Loucy (cell line): ENCODE results near the gene FAM181A.

ENCODE experiments used
- H2AFZ ChIP-seq: fragments of 200-600 bp; sonication (generic); 2 replicates; pipeline ENCODE4 v1.6.0; 2016; ENCODE audit warnings: antibody characterized with exemption, mild to moderate bottlenecking, low read length, moderate library complexity
- H3F3A ChIP-seq: fragments of 200-600 bp; 2 replicates; pipeline ENCODE4 v1.6.0; 2016; ENCODE audit warnings: antibody characterized with exemption, low read depth, mild to moderate bottlenecking
- H3K27me3 ChIP-seq: fragments of 200-600 bp; sonication (generic); 2 replicates; pipeline ENCODE4 v1.6.1; 2014; ENCODE audit warnings: low read length, mild to moderate bottlenecking; ENCODE audit not compliant: insufficient read depth, poor library complexity, severe bottlenecking
- H3K36me3 ChIP-seq: fragments of 200-600 bp; sonication (generic); 2 replicates; pipeline ENCODE4 v1.6.1; 2016; ENCODE audit warnings: low read length; ENCODE audit not compliant: insufficient read depth
- H3K4me1 ChIP-seq: fragments of 200-600 bp; sonication (generic); 2 replicates; pipeline ENCODE4 v1.5.1; 2014; ENCODE audit warnings: low read length, mild to moderate bottlenecking; ENCODE audit not compliant: insufficient read depth, poor library complexity, severe bottlenecking
- H3K4me2 ChIP-seq: fragments of 200-600 bp; sonication (generic); 2 replicates; pipeline ENCODE4 v1.6.0; 2014; ENCODE audit warnings: antibody characterized with exemption, low read length, low read depth, mild to moderate bottlenecking; ENCODE audit not compliant: poor library complexity, severe bottlenecking
- H3K4me3 ChIP-seq: fragments of 200-600 bp; sonication (generic); 2 replicates; pipeline ENCODE4 v1.5.1; 2014; ENCODE audit warnings: low read length, mild to moderate bottlenecking, mixed read lengths; ENCODE audit not compliant: poor library complexity, severe bottlenecking
- H3K79me2 ChIP-seq: fragments of 200-600 bp; sonication (generic); 2 replicates; pipeline ENCODE4 v1.6.1; 2014; ENCODE audit warnings: low read length; ENCODE audit not compliant: insufficient read depth
- H3K9ac ChIP-seq: fragments of 200-600 bp; sonication (generic); 2 replicates; pipeline ENCODE4 v1.6.0; 2014; ENCODE audit warnings: mild to moderate bottlenecking, low read depth, low read length, moderate library complexity; ENCODE audit not compliant: poor library complexity, severe bottlenecking
- H3K9me2 ChIP-seq: fragments of 200-600 bp; sonication (generic); replicated peaks from 2 replicates; pipeline ENCODE4 v1.6.1; 2016; ENCODE audit warnings: low read depth, low read length, mixed read lengths
- H3K9me3 ChIP-seq: fragments of 200-600 bp; sonication (generic); 2 replicates; pipeline ENCODE4 v1.6.1; 2014; ENCODE audit warnings: mild to moderate bottlenecking, antibody characterized with exemption, low read length, low read depth; ENCODE audit not compliant: insufficient read depth
- H4K20me1 ChIP-seq: fragments of 200-600 bp; sonication (generic); 2 replicates; pipeline ENCODE4 v1.6.0; 2014; ENCODE audit warnings: antibody characterized with exemption, low read length, mild to moderate bottlenecking; ENCODE audit not compliant: insufficient read depth, poor library complexity, severe bottlenecking
- EZH2phosphoT487 ChIP-seq: fragments of 200-600 bp; IDR thresholded peaks from 2 replicates; pipeline ENCODE4 v1.6.1; 2018; ENCODE audit warnings: antibody characterized with exemption, mild to moderate bottlenecking, moderate library complexity, borderline replicate concordance
- TF ChIP-seq, protein P1 (sequence below): fragments of 200-600 bp; sonication (generic); conservative IDR thresholded peaks from 2 replicates; pipeline ENCODE4 v1.5.1; 2014; ENCODE audit warnings: mild to moderate bottlenecking, antibody characterized with exemption, low read length

Gene FAM181A

DNA sequence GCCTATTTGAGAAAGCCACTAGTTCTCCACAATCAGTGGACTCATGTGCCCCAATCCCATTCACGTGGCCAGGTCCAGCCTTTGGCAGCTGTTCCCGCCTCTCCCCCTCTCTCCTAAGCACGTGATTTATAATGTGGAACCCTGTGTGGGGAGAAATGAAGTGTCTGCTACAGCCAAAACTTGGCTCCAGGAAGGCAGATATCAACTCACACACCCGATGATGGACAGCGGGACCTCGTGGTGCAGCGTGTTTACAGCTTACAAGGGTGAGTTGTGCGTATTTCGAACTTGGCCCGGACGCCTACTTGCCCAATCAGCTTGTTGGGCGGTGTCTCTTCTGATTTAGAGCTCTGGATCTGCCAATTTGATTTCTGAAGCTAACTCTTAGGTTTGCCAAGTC, 38.1 kb upstream of the FAM181A start:
- no peaks in the 10 kb centered on the region for H3K27me3 ChIP-seq
- no peak for TF ChIP-seq EZH2phosphoT487
- TF ChIP-seq, protein P1, sequence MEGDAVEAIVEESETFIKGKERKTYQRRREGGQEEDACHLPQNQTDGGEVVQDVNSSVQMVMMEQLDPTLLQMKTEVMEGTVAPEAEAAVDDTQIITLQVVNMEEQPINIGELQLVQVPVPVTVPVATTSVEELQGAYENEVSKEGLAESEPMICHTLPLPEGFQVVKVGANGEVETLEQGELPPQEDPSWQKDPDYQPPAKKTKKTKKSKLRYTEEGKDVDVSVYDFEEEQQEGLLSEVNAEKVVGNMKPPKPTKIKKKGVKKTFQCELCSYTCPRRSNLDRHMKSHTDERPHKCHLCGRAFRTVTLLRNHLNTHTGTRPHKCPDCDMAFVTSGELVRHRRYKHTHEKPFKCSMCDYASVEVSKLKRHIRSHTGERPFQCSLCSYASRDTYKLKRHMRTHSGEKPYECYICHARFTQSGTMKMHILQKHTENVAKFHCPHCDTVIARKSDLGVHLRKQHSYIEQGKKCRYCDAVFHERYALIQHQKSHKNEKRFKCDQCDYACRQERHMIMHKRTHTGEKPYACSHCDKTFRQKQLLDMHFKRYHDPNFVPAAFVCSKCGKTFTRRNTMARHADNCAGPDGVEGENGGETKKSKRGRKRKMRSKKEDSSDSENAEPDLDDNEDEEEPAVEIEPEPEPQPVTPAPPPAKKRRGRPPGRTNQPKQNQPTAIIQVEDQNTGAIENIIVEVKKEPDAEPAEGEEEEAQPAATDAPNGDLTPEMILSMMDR, result no peak
- no peaks in the 10 kb centered on the region for H3K4me1 ChIP-seq

GRCh38 chr14:93889739-93890483, 37.2 kb upstream of the FAM181A start:
- Histone ChIP-seq H3K36me3 (no peaks in the 10 kb centered on the region), H3K4me1 (no peaks in the 10 kb centered on the region), H3K79me2 (no peaks in the 10 kb centered on the region), H2AFZ (no peak overlapping the region), H3K4me3 (no peak overlapping the region), H3F3A (no peaks in the 10 kb centered on the region), H3K9me3 (no peaks in the 10 kb centered on the region; the same call in 1 of the 2 replicates), H3K9me2 (no peaks in the 10 kb centered on the region), H3K9ac (no peak overlapping the region), H3K4me2 (no peak overlapping the region), H4K20me1 (no peaks in the 10 kb centered on the region), H3K27me3 (no peaks in the 10 kb centered on the region)
- TF ChIP-seq, protein P1, result no peak
- TF ChIP-seq EZH2phosphoT487, result no peak

More for the DNA sequence above, 38.1 kb upstream of the FAM181A start:
- H3K4me3 ChIP-seq, result no peak overlapping the region
- H3K79me2 ChIP-seq, result no peaks in the 10 kb centered on the region
- H3F3A ChIP-seq, result no peaks in the 10 kb centered on the region
- H3K36me3 ChIP-seq, result no peaks in the 10 kb centered on the region
- H2AFZ ChIP-seq, result no peak overlapping the region
- H4K20me1 ChIP-seq, result no peaks in the 10 kb centered on the region
- no peak overlapping the region for H3K9ac ChIP-seq
- no peaks in the 10 kb centered on the region; the same call in 1 of the 2 replicates for H3K9me3 ChIP-seq
- no peaks in the 10 kb centered on the region for H3K9me2 ChIP-seq
- H3K4me2 ChIP-seq, result no peak overlapping the region

DNA sequence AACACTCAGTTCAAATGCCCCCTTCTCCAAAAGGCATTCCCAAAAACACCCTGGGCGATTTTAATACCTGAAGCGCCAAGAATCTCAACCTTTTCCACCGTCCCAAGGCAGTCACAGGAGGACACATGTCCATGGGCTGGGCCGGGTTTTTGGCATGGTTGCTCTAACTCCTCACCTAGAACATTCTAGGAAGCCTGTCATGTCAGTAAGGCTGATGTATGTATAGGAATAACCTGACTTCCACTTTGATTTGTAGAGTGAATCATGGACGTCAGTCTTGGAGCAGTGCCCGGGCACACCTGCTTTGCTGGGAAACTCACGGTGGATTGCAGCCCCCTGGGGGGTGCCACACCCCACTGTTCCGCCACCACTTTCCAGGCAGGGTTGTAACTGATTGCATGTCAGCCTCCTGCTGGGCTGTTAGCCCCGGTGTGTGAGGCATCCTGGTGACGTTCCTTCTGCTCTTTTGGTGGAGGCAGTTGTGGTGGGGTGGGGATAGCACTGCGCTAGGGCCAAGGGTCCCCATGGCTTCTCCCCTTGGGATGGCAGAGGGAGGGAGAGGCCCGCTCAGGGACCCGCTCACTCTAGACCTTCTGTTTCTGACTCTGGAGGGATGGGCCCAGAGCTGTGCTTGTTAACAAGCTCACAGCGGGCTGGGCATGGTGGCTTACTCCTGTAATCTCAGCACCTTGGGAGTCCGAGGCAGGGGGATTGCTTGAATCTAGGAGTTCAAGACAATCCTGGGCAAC, 35.2 kb upstream of the FAM181A start:
- no peaks in the 10 kb centered on the region for H3K9me2 ChIP-seq
- H3K36me3 ChIP-seq, result no peaks in the 10 kb centered on the region
- no peak for TF ChIP-seq EZH2phosphoT487
- TF ChIP-seq, protein P1, result no peak
- H2AFZ ChIP-seq, result no peak overlapping the region
- H3K4me2 ChIP-seq, result no peak overlapping the region
- no peak overlapping the region for H3K9ac ChIP-seq
- no peaks in the 10 kb centered on the region for H3F3A ChIP-seq
- no peaks in the 10 kb centered on the region for H3K27me3 ChIP-seq
- no peaks in the 10 kb centered on the region for H3K4me1 ChIP-seq
- H3K79me2 ChIP-seq, result no peaks in the 10 kb centered on the region
- H3K9me3 ChIP-seq, result no peaks in the 10 kb centered on the region
- H4K20me1 ChIP-seq, result no peaks in the 10 kb centered on the region
- H3K4me3 ChIP-seq, result no peak overlapping the region
